Stimulated activated CD8-positive, alpha-beta memory T cell treated with anti-CD3 and anti-CD28 coated beads, Interleukin-4, amount 100 ng/mL, for 48 hours (primary cell): Measurements from ENCODE around the gene RHCE.
"Not testable (repeated sequence)": the region's sequence is repeated elsewhere in the genome, so short reads cannot be mapped to it uniquely, and the experiment has no call there.

Experiments
- DNase-seq: peaks from one replicate; pipeline ENCODE4 v3.0.0-alpha.2; 2020

Gene RHCE

DNA sequence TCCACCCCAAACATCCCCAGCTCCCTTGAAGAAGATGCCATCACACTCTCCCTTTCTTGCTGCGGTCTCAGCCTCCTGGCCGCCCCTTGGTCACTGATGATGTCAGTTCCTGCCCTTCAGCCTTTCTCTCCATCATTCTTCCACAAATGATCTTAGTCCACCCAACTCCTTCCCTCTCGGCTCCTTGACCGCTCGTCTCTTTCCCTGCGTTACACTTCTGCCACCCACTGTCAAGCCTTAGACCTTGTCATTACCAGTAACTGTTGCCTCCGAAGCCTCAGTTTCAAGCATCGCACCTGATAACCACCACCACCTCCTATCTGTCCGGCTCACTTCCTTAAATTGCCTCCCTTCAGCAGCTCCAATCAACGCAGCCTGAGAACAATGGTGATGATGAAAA is 23.1 kb downstream of the RHCE start:
- not testable (repeated sequence) for DNase-seq

DNA sequence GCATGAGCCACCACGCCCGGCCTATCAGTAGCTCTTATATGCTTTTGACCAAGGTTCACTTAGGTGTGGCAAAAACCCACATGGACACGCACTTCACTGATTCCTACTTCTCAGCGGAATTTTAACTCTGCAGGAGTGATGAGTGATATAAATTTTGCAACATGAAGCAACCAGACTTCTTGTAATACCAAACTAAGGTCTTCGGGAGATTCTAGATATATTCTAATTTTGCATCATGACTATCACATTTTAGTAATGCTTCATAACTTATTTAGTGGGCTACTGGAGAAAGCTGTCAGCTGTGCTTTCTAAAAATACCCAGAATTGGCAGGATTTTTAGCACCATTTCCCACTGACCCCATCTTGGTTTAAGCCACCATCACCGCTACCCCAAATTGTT is 27.8 kb downstream of the RHCE start:
- no peak for DNase-seq

DNA sequence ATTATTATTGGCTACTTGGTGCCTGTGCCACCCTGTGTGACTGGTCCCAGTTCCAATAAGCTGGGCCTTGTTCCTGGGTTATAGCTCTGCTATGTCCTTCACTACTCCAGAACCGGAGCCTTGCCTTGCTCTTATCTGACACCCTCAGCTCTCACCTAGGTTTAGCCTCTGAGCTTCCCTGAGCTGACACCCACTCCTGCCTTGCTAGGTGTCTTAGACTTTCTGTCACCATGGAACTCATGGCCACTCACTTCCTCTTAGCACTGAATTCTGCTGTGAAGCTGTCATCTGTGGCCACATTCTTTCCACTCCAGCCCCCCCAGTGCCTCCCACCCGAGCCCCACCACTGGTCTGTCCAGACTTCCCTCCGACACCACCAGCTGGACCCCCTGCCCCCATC is 30.9 kb downstream of the RHCE start:
- not testable (repeated sequence) for DNase-seq

DNA sequence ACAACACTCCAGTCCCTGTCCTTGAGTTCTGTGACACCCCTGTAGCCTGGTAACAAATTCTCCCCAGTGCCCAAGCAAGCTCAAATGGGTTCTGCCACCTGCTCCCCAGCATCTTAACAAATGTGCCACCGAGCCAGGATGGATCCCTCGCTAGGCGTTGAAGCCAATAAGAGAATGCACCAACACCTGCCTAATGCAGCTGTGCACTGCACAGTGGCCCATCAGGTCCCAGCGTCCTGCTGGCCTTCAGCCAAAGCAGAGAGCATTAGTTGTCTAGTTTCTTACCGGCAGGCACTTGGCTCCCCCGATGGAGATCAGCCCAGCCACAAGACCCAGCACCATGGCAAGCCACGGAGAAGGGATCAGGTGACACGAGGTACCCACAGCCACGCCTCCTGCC is 31.9 kb downstream of the RHCE start:
- not testable (repeated sequence) for DNase-seq

DNA sequence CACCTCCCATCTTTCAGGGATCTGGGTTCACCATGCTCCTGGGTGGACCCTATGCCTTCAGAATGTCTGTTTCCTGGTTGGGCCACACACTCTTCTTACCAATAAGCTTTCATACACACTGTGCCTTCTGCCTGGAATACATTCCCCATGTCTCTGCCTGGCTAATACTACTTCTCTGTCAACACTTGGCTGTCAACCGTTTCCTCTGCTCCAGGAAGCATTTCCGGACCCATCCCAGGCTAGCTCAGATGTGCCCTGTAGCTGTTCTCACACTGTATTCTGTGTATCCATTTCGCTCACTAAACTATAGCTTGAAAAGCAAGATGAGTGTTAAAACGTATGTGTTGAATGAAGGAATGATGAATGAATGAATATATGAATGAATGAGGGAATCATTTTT is 33.5 kb downstream of the RHCE start:
- not testable (repeated sequence) for DNase-seq

DNA sequence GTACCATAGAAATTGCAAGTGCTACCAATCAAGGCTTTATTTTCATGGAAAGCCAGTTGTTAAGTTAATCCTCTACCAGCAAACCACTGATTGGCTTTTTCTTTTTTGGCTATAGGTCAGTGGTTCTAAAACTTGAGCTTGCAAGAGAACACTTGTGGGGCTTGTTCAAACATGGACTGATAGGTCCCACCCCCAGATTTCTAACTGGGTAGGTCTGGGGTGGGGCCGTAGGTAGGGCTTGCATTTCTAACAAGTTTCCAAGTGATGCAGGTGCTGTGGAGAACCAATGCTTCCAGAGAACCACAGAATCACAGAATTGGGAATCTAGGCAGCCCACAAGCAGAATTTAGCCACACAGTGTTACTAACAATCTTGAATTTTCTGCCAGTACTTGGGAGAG is 36.8 kb downstream of the RHCE start:
- not testable (repeated sequence) for DNase-seq

DNA sequence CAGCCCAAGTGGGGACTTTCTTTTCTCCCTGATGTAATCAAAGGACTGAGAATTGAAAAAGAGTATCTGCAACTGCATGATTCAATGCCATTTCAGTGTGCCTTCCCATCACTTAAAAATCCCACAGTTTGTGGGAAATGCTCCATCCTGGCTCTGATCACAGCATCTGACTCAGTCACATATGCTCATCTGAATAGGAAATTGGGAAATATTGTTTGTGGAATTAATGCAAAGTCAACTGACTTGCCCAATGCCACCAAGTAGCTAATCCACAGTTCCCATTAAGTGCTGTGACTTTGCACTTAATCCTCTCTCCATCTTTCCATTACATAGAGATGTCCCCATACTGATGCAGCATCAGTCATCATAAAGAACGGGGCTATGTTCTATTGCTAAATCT is 37.5 kb downstream of the RHCE start:
- DNase-seq, result not testable (repeated sequence)

DNA sequence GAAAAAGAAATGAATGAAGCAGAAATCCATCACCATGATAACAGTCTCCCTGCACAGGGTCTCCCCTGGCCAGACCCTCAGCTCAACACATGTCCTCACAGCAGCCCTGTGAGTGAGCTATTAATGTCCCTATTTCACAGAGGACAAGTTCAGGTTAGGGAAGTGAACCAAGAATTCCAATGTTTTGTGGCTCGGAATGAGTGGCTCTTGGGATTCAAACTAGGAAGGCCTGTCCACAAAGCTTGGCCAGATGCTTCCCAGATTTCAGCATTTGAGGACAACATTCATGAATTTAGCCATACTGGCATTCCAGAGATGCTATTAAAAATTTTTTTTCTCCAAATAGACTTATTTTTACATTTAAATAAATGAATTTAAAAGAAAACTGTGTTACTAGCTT is 38.1 kb downstream of the RHCE start:
- DNase-seq, result not testable (repeated sequence)

DNA sequence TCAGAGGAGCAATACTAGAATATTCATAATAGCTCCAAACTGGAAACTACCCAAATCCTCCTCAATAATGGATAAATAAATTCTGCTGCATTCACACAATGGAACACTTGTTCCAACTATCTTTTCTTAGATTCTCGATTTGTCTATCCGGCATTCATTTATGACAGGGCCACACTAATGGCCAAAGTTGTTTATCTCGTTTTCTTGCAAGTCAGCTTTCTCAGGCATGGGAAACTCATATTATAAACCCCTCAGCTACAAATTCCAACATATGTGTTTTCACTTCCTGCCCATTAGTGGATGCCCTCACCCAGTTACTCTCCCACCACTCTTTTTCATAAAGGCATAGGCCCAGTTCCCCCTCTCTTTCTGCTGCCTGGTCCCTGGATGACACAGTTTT is 42.3 kb downstream of the RHCE start:
- DNase-seq, result not testable (repeated sequence)

DNA sequence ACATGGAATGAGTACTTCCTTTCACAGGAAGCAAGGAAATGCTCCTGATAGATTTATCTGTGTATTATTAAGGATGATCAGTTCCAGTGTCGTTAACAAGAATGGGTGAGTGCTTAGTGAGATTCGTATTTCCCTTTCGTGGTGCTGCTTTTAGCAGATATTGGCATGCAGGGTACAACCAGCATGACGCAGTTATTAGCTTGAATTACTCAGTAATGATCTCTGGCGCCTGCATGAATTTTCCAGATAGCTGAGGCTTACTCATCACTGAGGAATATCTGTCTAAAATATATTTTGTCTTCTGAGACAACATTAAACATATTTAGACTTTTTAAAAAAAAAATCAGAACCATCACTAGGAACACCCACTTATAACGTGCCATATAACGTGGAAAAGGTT is 48.9 kb downstream of the RHCE start:
- not testable (repeated sequence) for DNase-seq

DNA sequence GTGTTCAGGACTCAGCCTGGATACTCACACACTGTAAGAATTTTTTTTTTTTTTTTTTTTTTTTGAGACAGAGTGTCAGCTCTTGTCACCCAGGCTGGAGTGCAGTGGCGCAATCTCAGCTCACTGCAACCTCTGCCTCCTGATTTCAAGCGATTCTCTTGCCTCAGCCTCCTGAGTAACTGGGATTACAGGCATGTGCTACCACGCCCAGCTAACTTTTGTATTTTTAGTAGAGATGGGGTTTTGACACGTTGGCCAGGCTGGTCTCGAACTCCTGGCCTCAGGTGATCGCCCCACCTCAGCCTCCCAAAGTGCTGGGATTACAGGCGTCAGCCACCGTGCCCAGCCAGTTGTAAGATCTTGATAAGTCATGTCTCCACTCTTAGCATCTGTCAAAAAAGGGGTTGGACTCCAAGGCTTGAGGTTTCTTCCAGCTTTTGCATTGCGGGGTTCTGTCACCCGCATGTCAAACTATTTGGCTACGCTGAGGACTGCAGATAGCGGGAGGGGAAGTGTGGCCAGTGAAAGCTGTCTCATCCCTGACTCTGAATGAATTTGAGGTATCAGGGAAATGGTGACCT is 50.8 kb downstream of the RHCE start:
- not testable (repeated sequence) for DNase-seq

DNA sequence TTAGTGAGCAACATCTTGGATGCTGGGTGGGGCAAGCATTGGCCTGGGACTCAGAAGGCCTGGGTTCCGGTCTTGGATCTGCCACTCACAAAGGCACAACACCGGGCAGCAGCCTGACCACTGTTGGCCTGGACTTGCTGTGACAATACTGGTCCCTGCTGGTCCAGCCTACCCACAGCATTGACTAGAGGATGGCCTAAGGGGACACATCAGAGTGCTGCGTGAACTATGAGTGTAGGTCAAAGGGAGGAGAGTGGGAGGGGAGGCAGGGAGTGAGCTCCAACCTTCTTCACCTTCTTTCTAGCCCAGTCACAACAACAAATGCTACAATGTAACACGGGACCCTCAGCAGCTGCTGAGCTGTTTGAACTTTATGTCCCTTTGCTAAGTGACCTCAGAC is 51.4 kb downstream of the RHCE start:
- no peak for DNase-seq

DNA sequence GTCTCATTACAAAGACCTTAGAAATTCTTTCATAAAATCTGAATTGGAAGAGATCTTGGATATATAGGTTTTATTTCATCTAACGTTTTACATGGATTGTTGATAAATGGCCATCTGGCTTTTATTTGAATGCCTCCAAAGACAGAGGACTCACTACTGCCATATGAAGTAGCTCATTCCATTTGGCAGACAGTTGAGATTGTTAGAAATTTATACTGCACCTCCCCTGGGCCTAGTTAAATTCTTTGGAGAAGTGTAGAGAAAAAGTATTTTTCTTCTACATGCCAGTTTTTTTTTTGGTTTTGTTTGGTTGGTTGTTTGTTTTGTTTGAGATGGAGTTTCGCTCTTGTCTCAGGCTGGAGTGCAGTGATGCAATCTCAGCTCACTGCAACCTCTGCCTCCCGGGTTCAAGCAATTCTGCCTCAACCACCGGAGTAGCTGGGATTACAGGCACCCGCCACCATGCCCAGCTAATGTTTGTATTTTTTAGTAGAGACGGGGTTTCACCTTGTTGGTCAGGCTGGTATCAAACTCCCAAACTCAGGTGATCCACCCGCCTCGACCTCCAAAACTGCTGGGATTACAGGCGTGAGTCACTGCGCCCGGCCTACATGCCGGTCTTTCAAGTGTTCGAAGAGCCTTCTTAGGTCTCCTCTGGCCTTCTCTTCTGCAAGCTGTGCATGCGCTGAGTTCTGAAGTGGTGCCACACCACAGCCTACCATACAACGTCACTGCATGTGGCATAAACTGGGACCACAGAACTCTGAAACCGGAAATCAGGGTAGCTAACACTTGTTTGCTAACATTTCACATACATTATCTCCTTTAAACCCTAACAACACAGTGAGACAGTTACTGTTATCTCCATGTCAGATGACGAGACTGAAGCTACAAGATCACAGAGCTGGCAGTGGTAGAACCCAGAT is 57.7 kb downstream of the RHCE start:
- DNase-seq, result not testable (repeated sequence)

DNA sequence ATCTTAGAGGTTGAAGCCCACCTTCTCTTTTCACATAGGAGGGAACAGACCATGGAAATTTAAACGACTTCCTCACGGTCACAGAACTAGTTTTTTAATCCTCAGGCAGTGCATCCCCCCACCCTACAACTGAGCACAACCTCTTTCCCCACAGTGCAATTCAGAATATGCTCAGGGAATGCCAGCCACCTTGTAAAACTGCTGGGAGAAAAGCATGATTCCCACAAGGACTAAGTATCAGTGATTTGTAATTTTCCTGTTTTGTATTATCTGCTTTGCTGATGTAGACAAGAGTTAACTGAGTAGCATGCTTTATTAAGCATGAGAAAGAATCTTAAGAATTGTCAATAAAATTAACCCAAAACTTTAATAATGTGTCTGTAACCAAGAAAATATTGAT is 58.7 kb downstream of the RHCE start:
- no peak for DNase-seq

DNA sequence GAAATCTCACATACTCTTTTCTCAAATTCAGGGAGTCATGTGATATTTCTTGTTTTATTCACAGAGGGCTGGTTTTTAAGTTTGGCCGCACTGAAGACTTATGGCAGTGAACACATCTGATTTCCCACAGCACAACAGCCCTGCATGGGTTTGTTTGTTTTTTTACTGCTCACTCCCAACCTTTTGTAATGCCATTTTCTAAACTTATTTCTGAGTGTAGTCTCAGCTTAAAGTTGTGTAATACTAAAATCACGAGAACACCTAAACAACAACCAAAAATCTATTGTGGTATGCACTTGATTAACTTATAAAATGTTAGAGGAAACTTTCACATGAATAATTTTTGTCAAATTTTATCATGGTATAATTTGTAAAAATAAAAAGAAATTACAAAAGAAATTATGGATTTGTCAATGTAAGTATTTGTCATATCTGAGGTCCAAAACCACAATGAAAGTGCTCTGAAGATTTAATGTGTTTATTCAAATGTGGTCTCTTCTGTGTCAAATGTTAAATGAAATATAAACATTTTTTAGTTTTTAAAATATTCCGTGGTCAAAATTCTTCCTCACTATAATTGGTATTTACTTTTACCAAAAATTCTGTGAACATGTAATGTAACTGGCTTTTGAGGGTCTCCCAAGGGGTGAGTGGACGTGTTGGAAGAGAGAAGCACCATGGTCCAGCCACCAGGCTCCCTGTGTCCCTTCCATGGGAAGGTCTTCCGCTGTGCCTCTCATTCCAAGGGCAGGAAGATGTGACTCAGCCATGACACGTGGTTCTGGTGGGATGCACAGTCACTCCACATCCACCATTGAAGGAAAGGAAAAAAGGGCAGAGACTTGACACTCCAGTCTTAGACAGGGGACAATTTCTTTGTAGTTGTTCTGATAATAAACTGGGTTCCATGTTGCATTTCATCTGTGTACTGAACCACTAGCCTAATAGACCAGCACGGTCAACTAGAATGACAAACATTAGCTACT is 59.7 kb downstream of the RHCE start:
- no peak for DNase-seq

DNA sequence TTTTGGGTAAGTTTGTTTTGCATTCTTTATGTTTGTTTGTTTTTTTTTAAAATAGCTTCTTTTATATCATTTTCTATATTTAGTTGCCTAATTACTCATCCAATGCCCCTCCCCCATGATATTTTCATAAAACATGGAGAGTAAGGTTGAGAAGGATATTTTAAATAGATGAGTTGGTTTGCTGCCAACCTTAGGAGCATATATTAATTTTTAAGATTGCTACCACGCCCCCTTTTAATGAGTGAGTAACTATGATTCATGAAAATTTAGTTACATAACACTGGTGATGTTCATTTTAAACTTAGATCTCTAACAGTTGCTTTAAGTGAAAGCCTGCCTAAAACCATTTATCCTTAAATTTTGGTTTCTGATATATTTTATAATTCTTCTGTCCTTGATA is 63.8 kb downstream of the RHCE start:
- DNase-seq, result no peak

DNA sequence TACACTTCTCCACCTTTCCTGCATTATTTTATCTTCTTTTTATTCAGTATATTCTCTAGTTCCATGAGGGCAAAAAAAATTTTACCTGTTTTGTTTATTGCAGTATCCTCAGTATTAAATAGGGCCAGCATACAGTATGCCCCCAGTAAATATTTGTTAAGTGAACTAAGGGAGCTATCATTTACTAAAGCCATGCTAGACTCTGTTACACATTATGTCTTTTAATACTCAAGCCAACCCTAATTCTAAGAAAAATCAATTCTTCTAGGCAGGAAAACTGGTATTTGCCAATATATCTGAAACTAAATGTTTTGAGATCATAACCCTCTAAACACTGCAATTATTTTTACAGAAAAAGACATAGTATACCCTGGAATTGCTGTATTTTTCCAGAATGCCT is 64.2 kb downstream of the RHCE start:
- DNase-seq, result no peak

DNA sequence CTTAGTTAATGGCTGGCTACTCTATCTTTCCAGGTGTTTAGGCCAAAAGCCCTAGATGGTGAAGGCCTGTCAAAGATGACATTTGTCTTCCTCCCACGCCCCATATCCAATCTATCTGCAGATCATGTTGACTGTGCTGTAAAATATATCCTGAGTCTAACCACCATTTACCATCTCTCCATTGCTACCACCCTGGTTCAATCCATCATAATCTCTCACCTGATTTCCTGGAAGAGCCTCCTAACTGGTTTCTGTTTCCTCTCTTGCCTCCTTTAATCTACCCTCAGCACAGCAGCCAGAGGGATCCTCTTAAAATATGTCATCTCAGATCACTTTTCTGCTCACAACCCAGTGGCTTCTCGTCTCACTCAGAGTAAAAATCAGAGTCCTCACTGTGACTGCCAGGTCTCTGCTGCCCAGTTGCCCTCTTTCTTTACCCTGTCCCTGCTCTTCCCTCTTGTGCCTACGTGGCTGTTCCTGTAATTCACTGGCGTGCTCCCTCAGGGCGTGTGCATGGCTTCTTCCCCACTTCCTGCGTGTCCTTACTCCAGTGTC is 64.7 kb downstream of the RHCE start:
- DNase-seq, result no peak

DNA sequence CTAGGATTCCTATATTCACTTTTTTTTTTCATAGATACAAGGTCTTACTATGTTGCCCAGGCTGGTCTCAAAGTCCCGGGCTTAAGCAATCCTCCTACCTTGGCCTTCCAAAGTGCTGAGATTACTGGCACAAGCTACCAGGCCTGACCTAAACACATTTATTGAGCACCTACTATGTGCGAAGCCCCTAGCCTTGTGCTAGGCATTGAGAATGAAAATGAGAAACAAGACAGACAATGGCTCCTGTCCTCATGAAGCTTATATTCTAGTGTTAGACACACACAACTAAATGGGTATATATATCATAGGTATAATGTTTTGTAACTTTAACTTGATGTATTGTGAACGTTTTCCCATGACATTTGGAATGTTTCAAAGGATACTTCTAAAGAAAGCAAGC is 71.0 kb downstream of the RHCE start:
- DNase-seq, result no peak

DNA sequence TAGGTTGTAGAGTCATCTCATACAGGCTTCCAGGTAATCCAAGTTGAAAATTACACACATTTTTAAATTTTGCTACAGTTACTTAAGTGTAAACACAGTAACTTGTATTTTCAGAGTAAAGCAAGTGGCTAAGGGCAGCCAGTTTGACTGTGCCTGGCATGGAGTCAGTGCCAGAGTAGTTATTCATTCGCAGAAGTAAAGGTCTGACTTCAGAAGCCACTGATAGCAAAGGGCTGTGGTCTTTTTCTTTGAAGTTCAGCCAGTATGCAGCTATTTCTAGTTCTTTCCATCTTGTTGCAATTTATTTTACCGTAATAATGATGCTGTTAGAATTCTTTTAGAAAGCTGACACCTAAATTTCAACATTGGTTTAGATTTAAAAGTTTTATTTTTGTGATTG is 73.1 kb downstream of the RHCE start:
- DNase-seq, result no peak

DNA sequence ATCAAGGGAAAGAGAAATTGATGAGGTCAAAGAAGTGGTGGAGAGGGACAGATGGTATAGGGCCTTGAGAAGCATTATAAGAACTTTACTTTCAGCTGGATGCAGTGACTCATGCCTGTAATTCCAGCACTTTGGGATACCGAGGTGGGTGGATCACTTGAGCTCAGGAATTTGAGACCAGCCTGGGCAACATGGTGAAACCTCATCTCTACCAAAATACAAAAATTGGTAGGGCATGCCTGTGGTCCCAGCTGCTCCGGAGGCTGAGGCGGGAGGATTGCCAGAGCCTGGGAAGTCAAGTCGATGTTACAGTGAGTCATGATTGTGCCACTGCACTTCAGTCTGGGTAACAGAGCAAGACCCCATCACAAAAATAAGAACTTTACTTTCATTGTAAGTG is 76.8 kb downstream of the RHCE start:
- no peak for DNase-seq

DNA sequence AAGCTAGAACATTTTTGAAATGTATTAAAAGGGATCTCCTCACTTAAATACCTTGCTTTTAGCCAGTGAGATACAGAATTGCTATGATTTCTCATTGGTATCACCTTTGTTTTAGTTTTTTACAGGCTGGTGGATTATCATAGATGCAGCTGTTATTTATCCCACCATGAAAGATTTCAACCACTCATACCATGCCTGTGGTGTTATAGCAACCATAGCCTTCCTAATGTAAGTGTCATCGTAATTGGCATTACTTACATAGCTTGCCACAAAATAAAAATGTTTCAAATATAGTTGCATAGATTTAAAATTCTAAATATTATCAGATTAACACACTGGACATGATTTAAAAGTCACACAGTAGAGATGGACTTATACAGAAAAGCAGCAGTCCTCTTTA is 77.8 kb downstream of the RHCE start:
- DNase-seq, result no peak

DNA sequence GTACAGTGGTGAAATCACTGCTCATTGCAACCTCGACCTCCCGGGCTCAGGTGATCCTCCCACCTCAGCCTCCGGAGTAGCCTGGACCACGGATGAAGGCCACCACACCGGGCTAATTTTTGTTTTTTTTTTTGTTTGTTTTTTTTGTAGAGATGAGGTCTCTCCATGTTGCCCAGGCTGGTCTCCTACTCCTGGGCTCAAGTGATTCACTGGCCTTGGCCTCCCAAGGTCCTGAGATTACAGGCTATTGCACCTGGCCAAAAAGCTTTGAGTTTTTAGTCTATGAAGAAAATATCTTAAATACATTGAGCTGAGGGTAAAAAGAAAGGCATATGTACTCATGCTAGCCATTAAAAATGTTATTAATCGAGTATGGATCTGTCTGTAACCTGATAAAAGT is 78.9 kb downstream of the RHCE start:
- no peak for DNase-seq
